Hematopoietic multipotent progenitor cell treated with erythropoietin and hydrocortisone succinate and interleukin-3 and kit ligand, for 8 days (in vitro differentiated cells): ENCODE data around the gene SPATC1L.

Source experiments
- DNase-seq: peaks from one replicate; pipeline ENCODE4 v3.0.0-alpha.2; 2015

The SPATC1L gene

DNA sequence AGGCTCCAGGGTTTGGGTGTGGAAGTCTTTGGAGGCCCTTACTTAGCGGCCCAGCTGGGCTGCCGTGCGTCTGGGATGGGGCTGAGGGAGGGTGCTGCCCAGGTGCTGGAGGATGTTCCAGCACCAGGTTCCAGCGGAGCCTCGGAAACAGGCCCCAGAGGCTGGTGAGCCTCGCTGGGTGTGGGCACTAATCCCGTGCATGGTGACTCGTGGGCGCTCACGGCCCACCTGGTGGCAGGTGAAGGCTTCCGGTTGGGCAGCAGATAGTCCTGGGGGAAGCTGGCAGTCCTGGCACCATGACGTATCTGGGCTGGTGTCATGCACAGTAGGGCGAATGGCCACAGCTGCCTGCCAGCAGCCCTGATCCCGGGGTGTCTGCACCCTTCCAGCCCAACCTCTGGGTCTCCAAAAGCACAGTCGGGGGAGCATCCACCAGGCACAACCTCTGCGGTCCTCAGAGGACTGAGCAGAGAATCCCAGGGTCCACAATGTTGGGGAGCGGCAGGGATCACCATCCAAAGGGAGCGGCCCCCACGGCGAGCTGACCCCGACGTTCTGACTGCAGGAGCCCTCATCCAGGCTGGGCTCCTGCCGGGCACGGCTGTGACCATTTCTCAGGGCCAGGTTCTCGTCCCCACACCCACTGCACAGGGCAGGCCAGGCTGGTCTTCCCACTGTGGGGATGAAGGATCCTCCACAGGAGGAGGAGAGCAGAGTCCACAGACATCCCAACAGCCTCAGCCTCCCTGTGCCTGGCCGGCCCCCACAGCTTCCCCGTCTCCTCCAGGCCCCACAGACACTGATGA, 54.2 kb downstream of the SPATC1L start:
- no peak for DNase-seq

DNA sequence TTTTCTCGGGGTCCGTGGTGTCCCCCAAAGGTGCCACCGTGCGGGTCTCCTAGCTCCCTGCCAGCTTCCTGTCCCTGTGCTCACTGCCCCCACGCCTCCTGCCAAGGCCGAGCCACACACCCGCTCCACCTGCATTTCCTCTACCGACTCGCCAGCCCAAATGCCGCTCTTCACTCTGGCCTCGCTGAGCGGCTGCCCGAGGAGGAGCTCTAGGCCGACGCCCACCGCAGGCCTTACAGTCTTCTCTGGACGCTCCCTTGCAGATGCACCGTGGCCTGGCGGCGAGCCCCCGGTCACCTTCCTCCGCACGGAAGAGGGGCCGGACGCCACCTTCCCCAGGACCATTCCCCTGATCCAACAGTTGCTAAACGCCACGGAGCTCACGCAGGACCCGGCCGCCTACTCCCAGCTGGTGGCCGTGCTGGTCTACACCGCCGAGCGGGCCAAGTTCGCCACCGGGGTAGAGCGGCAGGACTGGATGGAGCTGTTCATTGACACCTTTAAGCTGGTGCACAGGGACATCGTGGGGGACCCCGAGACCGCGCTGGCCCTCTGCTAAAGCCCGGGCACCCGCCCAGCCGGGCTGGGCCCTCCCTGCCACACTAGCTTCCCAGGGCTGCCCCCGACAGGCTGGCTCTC, 55.2 kb downstream of the SPATC1L start:
- DNase-seq, result no peak

DNA sequence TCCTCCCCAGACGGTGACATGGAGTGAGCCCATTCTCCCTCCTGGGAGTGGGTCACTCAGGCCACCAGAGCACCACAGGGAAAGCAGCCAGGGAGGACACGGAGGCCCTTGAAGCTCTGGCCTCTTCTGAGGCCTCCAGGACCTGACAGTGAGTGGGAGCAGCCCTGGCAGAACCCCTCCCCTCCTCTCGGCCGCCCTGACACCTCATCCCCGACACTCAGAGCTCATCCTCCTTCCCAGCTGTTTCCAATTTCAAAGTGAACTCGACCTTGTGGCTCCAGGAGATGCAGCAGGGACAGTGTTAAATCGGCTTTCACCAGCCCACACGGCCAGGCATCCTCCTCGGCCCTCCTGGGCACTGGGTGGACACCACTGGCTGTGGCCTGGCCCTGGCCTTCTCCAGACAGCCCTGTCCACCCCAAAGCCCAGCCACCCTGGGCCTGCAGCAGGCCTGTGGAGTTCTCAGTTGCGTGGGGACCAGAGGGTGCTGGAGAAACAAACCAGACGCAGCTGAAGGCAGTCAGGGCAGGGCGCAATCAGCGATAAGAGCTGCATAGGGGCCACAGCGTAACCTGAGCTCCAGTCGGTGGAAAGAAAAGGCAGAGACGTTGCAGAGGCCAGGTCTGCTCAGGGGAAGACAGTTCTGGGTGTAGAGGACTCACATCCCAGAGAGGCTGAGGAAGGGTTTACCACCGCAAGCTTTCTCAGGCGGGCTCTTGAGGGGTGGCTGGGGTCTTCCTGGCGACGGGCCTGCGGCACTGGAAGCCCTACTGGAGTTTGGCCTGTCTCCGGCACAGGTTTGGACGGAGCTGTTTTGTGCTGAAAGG, 55.9 kb downstream of the SPATC1L start:
- no peak for DNase-seq

DNA sequence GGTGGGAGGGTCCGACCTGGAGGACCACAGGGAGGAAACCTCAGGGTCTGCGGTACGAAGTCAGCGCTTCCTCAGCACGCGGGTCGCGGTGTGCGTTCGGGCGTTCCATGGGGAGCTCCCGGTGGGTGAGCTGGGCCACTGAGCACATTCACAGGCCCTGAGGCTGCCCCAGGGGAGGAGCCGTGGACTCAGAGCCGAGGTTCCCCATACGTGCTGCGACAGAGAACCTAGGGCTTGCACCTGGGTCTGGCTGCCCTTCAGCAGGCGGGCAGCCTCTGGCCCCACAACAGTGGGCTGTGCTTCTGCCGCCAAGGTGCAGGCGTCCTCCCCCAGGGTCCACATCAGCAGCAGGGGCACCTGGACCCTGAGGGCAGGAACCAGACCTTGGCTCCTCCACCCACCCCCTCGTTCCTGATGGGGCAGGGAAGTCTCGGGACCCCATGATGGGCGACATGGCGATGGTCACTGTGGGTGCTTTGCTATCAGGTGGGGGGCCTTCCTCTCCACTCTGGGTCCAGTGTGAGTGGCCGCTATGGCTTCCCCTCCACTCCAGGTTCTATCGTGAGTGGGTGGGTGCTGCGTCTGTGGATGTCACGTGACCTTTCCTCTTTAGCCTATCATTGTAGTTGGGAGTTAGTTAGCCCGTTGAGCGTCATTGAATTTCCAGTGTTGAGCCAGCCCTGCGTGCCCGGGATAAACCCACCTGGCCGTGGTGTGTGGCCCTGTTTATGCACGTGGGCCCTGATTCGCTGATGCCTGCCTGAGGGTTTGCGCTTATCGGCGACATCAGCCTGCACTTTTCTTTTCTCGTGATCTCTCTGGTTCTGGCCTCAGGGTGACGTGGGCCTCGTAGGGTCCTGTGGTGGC, 56.8 kb downstream of the SPATC1L start:
- DNase-seq, result no peak

DNA sequence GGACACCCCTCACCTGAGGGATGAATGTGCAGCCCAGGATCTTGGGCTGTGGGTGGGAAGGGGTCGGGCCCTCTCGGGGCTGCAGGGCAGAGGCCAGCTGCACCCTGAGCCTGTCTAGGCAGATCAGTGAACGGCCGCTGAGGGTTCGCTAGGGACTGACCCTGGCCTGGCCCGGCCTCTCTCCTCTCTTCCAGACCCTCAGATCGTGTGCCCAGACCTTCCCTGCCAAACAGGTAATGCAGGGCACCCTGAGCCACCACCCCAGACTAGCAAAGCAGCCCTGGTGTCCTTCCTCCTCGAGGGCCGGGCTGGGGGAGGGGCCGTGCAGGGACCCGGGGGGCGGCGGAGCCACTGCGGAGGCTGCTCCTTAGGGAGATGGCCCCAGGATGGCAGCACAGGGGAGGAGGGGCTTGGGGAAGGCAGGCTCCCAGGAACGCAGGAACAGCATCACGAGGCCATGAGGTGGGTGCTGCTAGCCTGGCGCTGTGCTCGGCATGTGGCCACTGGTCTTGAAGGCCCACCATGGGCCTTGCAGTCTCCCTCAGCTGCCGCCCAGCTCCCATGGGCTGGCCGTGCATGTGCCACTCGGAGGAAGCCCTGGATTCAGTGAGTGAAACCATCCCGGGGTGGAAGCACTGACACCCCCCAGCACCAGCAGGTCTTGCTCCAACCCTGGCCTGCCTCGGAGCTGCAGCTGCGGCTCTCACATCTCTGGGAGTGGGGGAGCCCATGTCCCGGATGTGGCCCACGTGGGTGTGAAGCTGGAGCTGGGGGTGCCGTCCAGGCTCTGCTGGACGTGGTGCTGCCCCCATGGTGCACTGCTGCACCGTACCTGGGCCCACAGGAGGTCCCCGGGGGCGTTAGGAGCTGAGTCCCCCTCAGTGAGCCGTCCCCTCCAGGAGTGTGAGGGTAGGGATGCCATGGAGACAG, 57.7 kb downstream of the SPATC1L start:
- no peak for DNase-seq

DNA sequence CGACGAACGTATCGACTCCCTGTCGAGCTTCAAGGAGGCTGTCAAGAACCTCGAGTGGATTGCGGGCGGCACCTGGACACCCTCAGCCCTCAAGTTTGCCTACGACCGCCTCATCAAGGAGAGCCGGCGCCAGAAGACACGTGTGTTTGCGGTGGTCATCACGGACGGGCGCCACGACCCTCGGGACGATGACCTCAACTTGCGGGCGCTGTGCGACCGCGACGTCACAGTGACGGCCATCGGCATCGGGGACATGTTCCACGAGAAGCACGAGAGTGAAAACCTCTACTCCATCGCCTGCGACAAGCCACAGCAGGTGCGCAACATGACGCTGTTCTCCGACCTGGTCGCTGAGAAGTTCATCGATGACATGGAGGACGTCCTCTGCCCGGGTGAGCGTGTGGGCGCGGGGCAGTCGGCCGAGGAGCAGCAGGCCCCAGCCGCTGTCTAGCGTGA, 58.4 kb downstream of the SPATC1L start:
- DNase-seq, result no peak

DNA sequence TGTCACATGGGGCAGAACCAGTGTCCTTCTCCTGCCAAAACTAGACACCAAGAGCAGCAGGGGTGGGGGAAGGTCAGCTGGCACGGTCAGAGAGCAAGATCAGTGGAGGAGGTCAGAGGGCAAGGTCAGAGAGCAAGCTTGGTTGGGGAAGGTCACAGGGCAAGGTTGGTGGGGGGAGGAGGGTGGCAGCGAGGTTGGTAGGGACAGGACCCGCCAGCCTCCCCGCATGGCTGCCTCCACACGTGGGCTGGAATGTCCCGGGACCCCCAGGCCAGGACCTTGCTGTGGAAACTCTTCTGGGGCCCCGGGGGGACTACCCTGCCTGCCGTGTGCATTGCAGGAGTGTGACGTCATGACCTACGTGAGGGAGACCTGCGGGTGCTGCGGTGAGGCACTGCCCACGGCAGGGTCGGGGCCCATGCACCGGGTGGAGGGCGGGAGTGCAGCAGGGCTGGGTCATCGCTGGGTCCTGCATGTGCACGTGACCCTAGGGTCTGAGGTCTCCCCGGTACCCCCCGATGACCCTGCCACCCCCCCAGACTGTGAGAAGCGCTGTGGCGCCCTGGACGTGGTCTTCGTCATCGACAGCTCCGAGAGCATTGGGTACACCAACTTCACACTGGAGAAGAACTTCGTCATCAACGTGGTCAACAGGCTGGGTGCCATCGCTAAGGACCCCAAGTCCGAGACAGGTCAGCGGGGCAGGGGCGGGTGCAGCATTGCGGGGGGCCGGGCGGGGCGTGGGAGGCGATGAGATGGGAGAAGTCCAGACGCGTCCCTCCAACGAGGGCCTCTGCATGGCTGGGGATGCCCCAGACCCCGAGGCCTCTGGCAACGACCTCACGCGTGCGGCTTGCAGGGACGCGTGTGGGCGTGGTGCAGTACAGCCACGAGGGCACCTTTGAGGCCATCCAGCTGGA, 59.1 kb downstream of the SPATC1L start:
- no peak for DNase-seq

DNA sequence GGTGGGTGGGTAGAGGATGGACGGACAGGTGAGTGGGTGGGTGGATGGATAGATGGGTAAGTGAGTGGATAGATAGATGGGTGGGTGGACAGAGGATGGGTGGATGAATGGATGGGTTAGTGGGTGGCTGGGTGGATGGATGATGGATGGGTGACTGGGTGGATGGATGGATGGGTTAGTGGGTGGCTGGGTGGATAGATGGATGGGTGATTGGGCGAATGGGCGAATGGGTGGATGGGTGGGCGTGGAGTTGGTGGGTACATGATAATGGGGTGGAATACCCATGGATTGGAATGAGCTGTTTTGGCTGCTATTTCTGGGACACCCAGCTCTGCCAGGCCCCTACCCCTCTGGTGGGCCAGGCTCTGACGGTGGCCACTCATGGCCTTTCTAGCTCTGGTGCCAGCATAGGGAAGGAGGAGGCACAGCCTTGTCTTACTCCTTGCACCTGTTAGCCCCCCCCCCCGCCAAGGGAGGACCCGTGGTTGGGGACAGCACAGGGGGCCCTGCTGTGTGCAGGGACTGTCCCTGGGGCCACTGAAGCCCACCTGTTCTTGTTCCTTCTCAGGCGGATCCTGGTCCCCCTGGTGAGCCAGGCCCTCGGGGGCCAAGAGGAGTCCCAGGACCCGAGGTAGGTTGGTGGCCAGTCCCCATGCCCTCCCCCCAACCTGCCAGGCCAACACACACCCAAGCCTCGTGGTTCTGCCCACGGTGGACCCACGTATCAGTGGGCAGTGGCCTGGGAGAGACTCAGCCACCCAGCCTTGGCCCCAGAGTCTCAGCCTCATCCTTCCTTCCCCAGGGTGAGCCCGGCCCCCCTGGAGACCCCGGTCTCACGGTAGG, 60.0 kb downstream of the SPATC1L start:
- no peak for DNase-seq

DNA sequence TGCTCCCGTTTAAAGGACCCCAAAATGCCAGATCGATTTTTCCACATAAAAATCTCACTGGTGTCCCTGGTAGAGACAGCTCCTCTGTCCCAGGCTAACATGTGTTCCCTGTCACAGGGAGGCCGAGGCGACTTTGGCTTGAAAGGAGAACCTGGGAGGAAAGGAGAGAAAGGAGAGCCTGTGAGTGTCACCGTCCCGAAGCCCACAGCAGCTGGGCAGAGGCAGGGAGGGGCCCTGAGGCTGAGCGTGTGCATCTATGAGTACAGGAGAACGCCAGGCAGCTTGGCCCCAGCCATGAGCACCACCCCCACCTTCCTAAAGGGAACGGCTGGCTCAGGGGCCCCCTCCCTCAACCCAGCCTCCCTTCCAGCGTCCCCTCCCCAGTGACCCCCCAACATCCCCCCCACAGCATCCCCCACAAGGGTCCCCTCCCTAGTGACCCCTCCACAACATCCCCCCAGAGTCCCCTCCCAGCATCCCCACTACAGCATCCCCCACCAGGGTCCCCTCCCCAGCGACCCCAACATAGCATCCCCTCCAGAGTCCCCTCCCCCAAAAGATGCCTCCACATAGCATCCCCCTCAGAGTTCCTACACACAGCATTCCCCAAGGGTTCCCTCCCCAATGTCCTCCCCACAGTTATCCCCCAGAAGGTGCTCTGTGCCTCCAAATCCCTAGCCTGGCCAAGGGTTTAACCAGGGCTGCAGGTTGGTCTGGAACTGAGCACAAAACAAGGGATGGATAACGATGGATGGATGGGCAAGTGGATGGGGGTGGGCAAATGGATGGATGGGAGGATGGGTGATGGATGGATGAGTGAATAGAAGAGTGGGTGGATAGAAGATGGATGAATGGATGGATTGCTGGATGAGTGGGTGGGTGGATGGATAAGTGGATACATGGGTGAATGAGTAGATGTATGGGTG, 61.2 kb downstream of the SPATC1L start:
- DNase-seq, result no peak

DNA sequence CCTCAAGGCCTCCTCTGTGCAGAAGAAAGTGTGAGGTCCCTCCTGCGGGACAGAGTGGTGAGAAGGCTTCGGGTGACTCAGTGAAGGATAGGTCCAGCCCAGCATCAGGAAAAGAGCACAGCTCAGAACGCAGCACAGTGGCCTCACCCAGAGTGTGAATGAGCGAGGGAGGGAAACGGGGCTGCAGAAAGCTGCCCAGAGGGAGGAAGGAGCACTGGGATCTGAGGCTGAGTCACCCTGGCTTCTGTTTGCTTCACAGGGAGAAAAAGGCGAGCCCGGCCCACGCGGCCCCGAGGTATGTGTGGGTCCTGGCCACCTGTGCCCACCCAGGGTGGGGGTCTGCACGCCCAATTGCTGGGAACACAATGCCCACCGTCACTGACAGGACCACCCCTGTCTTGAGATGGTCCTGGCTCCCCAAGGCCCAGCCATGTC, 62.0 kb downstream of the SPATC1L start:
- DNase-seq, result no peak

DNA sequence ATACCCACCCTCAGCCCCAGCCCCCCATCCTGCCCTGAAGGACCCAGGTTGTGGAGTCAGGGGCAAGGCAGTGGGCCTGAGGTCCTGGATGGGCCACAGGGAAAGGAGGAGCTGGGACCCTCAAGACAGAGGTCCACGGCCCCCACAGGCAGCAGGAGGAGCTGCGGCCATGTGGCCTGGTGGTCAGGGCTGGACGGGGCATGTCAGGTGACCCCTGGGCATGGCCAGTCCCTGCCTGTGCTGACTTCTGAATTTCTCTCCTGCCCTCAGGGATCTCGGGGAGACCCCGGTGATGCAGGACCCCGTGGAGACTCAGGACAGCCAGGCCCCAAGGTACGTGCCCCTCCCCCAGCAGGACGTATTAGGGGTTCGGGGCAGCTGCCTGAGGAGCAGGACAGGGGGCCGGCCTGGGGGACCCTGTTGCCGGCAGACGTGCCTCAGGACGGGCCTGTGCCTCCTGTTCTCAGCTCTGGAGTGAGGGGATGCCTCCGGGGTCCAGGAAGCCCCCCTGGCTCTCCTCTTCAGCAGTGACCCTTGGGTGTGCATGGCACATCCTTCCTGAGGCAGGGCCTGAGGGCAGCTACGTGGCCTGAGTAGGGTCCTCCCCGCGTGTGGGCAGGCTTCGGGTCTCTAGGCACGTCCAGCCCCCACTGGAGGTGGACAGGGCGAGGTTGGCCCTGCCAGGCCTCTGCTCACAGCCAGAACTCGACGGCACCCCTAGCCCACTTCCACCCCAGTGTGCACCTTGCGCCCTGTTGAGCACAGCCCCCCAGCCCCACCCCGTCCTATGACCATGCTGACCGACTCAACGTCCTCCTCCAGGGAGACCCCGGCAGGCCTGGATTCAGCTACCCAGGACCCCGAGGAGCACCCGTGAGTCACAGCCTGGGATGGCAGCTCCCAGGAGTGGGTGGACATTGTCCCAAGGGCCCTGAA, 62.7 kb downstream of the SPATC1L start:
- DNase-seq, result no peak

DNA sequence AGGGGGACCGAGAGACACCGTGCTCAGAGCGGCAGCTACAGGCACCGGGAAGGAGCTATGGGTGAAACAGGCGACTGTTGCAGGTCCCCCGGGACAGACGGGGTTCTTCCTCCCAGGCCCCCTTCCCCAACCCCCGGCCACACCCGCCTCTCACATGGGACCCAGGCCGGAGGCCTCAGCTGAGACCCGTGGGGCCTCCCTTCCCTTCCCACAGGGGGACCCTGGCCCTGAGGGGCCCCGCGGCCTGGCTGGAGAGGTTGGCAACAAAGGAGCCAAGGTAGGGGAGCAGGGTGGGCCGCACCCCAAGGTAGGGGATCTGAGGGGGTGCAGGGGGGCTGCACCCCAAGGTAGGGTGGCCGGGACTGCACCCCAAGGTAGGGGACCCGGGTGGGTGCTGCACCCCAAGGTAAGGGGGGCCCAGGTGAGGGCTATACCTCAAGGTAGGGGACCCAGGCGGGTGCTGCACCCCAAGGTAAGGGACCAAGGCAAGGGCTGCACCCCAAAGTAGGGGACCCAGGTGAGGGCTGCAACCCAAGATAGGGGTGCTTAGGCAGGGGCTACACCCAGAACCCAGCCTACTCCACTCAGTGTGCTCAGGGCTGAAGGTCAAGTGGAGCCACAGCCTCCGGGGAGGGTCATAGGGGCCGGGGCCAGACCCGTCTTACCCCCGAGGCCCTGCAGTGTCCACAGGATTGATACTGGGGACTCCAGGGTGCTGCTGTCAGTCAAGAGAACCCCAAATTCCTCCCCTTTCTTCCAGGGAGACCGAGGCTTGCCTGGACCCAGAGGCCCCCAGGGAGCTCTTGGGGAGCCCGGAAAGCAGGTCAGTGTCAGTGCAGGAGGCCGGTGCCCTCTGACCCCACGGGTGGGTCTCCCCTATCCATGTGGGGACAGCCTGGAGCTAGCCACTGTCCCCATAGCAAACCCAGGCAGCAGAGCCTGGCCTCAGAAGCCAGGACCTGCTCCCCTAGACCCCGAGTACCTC, 63.7 kb downstream of the SPATC1L start:
- DNase-seq, result no peak

DNA sequence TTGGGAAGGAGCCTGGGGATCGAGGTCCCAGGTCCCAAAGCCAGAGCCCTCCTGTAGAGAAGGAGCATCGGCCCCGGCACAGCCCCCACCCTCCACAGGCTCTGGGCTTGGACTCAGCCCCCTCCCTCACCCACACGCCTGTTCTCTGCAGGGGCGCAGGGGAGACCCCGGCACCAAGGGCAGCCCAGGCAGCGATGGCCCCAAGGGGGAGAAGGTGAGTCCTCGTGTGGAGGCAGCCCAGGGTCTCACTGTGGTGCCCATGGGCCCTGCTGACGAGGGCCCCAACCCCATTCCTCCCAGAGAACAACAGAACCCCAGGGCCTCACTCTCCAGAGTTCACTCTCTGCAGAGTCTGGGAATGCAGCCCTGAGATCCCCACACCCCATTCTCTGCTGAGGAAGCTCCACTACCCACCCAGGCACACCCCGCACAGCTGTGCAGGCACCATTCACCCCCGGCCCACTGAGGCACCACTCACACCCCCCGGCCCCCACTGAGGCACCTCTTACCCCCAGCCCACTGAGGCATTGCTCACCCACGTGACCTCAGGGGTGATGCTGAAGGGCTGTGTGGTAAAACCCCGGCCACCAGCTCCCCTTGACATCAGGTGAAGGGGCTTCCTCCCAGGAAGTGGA, 64.5 kb downstream of the SPATC1L start:
- DNase-seq, result no peak

DNA sequence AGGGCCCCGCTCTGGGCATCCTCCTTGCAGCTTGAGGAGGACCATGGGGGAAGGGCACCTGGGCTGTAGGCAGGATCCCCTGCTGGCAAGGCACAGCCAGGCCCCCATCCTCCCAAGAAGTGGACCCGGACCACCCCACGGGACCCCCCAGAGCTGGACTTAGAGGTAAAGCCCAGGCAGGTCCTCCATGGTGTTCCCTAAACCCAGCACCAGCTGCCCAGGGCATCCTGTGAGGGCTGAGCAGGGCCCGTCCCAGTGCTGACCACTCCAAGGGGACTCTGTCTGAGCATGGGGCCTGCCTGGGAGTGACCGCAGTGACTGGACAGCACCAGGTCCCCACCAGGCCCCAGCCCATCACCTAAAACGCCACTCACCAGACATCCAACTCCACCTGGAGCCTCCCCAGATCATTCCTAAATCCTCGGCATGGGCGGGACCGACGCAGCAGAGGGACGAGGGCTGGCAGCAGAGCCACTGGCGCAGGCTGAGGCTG, 65.1 kb downstream of the SPATC1L start:
- no peak for DNase-seq
